HG02938 (cell line): Measurements from ENCODE around the gene GAK.
"Not testable (repeated sequence)": the region's sequence is repeated elsewhere in the genome, so short reads cannot be mapped to it uniquely, and the experiment has no call there.

ENCODE experiments used
- ATAC-seq: cut with Tn5 transposase; IDR thresholded peaks from one replicate; pipeline ENCODE4 v1.9.1; 2021; ENCODE audit warnings: mild to moderate bottlenecking, moderate library complexity; ENCODE audit not compliant: unreplicated experiment

GAK gene

DNA sequence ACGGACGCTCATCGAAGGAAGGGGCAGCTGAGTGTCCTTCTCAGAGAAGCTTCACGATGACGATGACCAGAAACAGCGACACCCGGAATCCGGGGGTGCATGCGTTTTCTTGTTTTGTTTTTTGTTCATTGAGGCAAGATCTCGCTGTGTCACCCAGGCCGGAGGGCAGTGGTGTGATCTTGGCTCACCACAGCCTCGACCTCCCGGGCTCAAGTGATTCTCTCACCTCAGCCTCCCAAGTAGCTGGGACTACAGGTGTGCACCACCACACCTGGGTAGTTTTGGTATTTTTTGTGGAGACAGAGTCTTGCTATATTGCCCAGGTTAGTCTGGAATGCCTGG lies 21.4 kb upstream of the GAK start:
- ATAC-seq: no peak

DNA sequence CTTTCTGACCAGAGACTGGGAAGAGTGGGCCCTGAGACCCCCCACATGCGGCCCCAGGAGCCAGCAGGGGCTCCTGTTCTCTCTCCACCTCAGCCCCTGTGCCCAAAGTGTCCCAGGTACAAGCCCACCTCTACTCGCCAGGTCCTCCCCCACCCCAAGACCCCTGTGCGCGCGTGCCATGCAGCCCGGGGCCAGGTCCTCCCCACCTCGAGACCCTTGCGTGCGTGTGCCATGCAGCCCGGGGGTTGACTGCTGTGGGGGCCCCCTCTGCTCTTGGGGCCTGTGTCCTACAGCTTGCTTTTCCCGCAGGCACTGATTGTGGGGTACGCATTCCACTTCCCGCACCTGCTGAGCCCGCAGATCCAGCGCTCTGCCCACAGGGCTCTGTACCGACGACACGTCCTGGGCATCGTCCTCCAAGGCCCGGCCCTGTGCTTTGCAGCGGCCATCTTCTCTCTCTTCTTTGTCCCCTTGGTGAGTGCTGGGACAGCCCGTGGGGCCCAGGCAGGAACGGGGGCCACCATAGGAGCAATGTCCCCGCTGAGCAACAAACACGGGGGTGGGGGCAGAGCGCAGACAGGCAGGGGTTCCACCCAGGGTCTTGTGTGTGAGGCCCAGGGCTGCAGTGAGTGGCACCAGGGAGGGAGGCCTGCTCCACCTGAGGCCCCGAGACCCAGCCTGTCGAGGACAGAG lies 20.9 kb upstream of the GAK start:
- no peak for ATAC-seq

DNA sequence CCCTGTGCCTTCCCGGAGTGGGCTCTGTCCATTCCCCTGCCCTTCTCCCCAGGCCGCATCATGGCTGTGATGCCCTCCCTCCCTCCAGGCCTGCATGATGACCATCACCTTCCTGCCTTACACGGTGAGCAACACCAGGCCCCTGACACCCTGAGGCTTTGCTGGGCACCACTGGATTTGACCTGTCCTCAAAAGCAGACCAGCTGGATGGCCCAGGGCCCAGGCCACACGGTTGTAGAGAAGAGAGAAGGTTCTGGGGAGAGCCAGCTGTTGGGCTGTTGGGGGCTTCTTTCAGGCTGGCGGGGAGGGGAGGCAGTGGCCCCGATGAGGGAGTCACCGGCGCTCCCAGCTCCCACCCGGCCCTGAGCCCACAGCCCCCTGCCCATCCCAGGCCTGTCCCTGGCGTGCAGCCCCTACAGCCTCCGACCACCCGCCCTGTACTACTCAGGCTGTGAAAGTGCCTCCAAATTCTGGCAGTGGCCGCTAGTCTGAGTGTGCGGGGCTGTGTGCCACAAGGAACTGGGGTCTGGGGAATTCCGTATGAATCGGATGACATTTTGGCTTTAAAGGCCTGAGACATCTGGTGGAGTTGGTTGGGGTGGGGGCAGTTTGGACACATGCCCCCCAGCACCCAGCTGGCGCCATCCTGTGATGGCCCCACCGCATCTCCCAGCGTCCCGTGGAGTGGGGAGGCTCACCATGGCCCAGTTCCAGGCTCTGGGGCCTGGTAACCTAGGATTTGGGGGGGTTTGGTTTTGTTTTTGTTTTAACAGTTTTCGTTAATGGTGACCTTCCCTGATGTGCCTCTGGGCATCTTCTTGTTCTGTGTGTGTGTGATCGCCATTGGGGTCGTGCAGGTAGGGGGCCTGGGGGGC lies 19.7 kb upstream of the GAK start:
- no peak for ATAC-seq

DNA sequence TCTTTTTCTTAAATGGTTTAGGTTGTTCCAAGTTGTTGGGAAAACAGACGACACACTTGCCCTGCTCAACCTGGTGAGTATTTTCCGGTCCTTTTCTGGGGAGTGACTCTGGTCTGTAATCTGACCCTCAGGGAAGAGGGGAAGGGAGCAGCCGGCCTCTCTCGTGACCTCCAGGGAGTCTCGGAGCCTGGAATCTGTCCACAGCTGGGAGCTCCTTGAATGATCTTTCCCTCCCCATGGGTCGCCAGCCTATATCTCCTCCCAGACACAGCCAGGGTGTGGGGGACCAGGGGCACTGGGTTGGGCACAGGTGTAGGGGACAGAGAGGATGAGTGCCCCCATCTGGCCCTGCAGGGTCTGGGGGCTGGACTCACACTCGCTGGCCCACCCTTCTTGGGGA lies 19.1 kb upstream of the GAK start:
- no peak for ATAC-seq

DNA sequence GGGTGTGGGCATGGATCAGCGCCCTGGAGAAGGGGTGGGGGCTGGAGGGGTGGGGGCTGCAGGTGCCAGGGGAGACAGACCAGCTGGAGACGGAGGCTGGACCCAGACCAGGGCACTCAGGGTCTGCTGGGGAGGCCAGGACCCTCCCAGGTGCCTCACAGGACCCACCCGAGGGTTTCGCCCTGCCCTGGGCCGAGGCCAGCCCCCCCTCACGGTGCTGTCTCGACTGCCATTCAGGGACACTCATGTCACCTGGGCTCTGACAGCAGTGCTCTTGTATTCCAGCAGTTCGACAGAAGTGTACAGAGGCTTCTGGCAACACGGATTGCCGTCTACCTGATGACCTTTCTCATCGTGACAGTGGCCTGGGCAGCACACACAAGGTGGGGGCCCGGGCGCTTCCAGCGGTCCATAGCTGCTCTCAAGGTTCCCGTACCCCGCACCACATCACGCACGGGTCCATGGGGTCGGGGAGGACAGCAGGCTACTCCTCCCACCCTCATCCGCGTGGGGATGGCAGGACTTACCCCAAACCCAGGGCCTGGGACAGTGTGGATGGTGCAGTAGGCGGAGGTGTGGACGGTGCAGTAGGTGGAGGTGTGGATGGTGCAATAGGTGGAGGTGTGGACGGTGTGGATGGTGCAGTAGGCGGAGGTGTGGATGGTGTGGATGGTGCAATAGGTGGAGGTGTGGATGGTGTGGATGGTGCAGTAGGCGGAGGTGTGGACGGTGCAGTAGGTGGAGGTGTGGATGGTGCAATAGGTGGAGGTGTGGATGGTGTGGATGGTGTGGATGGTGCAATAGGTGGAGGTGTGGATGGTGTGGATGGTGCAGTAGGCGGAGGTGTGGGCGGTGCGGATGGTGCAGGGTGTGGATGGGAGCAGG lies 18.3 kb upstream of the GAK start:
- ATAC-seq: no peak

DNA sequence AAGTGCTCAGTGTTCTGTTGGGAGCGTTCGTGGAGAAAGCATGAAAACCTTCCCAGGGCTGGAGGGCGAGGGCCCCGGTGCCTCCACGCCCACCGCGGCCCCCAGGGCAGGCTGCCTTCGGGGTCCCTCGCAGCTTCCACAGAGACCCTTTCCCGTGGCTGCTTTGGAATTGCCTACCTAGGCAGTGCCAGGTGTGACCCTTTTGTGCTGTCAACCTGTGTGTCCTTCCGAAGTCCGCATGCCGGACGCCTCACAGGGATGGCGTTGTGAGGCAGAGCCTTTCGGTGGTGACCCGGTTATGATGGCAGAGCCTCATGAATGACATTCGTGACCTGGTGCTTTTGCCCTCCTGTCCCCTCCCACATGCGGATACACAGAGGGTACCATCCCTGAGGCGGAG lies 17.5 kb upstream of the GAK start:
- ATAC-seq: no peak

DNA sequence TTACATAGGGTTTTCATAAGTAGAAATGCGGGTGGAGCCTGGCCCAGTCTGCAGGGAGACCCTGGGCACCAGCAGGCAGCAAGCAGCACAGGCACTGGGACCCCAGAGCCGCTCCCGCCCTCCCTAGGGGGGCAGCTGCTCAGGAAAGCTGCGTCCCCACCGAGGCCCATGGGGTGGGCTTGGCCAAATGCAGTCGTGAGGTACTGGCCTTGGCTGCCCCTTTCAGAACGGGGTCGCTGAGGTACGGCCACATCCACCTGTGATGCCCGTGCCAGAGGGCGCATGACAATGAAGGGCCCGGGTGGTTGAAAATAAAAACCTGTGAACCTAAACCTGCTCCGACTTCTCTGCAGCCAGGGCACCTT lies 16.8 kb upstream of the GAK start:
- ATAC-seq: no peak

DNA sequence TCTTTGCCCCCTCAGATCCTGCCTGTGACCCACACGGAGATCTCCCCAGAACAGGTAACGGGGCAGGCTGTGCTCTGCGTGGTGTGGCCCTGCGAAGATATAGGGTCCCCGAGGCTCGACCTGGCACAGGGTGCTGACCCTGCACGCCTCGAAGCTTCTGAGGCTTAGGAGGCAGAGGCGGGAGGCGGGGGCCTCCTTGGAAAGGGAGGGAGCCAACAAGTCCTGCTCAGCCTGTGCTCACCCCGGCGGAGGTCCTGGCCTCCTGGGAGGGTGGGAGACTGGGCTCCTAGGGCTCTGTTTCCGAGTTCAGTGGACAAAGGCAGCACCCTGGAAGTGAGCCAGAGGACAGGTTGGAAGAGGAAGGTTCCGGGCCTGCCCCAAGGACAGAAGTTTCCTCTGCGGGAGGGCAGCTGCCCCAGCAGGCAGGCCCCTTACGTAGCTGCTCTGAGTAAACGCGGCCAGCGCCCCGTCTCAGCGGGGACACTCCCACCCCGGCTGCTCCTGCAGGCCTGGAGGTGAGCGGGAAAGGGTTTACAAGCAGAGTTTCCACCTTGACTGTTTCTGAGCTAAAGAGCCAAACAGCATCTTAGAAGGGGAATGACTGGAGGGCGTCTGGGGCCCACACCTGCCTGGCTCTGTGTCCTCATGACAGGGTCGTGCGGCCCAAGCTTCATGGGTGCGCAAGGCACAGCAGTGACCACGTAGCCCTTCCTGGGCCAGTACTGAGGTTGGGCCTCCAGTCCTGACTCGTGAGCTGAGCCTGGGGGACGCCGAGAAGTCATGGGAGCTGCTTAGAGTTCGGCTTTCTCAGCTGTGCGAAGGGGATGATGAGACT lies 16.2 kb upstream of the GAK start:
- ATAC-seq: no peak

DNA sequence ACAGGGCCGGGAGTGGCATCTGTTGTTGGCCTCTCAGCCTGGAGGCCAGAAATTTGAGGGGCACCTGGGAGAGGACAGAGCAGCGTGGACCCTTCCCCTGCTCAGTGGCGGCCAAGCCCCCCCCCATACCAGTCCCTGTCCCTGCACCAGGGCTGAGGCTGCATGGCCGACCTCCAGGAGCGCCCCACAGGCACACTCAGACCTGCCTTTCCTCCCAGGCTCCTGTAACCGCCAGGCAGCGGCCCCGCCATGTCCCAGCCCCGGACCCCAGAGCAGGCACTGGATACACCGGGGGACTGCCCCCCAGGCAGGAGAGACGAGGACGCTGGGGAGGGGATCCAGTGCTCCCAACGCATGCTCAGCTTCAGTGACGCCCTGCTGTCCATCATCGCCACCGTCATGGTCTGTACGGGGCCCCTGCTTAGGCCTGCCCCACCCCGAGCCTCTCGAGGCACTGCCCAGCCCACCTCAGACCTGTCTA lies 15.4 kb upstream of the GAK start:
- no peak for ATAC-seq

DNA sequence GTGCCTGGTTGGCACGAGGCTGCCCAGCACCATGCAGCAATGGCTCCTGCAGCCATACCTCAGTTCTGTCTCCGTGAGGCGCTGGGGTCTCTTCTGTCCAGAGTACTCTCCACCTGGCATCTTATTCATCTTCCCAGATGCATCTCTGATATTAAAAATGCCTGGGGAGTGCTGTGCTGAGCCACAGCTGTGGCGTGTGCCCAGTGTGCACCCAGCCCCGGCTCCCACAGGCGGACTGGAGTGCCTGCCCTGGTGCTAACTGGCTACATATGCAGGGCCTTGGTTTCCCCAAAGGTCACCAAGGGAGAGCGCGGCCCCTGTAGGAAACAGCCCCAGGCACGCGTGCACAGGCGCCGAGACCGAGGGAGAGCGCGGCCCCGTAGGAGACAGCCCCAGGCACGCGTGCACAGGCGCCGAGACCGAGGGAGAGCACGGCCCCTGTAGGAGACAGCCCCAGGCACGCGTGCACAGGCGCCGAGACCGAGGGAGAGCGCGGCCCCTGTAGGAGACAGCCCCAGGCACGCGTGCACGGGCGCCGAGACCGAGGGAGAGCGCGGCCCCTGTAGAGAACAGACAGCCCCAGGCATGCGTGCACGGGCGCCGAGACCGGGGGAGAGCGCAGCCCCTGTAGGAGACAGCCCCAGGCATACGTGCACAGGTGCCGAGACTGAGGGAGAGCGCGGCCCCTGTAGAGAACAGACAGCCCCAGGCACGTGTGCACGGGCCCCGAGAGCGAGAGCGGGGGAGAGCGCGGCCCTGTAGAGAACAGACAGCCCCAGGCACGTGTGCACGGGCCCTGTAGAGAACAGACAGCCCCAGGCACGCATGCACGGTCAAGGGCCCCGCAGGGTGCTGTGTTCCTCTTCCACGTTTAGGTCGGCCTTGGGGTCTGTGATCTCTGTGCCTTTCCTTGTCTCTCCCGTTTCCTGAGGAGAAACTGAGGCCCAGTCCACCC lies 14.7 kb upstream of the GAK start:
- ATAC-seq: no peak

DNA sequence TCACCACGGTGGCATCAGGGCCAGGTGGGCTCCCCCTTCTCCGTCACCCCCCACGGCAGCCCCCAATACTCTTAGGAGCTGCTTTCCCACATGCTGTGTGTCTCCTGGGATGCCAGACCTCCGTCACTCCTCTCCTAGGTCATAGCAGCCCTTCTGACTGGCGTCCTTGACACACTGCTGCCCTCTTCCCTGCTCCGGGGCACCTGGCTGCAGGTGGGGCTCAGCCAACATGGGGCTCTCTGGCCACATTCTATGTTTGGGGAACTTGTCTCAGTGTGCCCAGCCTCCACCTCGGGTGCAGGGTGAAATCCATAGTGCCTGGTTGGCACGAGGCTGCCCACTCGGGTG lies 14.0 kb upstream of the GAK start:
- no peak for ATAC-seq

DNA sequence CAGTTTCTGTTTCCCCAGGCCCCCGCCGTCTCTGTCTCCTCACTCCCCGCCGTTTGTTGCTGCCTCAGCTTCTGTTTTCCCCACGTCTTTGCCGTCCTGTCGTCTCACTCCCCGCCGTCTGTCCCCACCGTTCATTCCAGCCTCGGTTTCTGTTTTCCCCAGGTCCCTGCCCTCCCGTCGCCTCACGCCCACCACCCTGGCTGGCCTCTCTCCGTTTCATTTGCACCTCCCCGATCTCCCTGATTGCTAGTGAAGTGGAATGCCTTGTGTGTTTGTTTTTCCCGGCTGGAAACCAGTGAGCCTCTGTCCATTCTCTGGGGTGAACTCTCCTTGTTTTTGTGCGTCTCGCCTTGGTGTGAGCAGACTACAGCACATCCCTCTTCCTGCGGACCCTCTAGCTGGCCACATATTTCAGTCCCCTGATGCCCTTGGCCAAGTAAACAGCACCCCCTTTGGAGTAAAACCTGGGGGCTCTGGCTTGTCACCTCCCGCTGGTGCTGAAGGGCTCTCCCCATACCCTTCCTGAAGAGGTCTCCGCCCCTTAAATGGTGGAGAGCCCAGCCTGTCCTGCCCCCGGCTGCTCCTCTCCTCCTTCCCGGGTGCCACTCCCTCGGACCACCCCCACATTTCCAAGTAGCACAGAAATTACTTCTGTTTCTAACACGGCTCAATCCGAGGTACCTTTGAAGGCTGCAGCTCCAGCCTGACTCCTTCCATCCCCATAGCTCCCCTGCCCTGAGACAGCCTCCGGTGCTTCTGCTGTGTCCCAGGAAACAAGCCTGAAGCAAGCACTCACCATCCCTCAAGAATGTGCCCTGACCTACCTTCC lies 13.4 kb upstream of the GAK start:
- no peak for ATAC-seq

DNA sequence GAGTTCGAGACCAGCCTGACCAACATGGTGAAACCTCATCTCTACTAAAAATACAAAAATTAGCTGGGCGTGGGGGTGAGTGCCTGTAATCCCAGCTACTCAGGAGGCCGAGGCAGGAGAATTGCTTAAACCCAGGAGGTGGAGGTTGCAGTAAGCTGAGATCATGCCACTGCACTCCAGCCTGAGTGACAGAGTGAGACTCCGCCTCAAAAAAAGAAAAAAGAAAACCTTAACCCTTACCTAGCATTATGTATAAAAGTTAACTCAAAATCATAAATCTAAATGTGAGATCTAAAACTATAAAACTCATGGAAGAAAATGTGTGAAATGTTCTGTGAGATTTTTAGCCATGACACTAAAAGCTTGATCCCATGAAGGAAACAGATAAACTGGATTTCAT lies 7.4 kb upstream of the GAK start:
- not testable (repeated sequence) for ATAC-seq

DNA sequence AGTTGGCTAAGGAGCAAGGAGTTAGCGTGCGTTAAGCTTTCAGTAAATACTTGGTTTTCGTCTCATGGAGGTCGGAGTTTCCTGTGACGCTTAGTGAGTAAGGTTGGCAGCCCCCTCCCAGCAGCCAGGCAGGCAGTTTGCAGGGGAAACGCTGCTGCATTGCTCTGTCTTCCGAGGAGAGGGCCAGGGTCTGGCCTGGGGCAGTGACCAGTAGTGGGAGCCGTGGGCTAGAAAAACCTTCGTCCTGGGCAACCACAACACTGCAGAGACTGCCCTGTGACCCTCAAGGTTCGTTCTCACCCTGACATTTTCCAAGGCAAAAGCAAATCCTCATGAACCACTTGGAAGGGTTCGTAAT lies 576 bp upstream of the GAK start:
- ATAC-seq: no peak

DNA sequence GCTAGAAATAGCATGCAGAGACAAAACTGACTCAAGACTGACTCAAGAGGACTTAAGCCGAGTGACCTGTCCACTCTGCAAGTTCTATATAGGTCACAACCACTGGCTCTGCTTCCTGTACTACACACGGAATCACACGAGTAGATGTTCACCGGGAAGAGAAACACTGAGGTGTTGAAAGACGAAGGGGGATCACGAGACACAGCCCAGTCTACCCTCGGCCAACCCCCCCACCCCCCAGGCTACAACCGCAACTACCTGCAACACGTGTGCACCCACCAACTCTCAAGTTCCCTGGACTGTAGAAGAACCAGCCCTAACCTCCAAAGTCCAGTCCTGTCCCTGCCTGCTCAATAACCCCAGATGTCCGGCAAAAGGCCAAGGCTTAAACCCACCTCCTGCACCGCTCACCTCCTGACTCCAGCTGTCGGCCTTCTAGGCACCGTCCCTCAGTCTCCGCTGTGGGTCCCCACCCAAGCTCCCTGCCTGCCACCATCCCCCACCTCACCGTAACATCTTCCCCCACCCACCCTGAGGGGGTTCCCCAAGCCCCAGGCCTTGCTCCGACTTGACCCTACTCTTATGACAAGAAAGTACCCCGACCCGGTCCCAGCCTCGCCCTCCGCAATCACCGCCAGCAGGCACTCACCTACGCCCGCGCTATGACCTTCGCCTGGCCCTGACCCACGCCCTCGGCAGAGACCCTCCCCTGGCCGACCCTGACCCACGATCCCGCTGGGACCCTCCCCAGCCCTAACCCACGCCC lies 739 bp downstream of the GAK start:
- peak; percentile 7 for ATAC-seq

DNA sequence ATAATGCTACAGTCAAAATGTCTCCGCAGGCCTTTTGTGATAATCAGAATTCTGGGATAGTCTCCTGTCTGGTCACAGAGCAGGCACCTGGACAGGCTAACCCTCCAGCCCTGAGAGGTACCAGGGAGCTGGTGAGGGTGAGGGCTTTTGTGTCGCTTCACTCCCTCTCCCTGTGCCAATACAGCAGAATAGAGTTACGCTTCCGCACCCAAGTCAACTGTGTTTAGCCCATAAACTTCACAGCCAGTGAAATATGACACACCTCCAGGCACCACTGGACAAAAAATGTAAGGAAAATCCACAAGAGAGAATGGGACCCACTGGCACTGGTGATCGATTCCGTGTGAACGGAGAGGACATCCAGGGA lies 1.3 kb downstream of the GAK start:
- ATAC-seq: no peak

DNA sequence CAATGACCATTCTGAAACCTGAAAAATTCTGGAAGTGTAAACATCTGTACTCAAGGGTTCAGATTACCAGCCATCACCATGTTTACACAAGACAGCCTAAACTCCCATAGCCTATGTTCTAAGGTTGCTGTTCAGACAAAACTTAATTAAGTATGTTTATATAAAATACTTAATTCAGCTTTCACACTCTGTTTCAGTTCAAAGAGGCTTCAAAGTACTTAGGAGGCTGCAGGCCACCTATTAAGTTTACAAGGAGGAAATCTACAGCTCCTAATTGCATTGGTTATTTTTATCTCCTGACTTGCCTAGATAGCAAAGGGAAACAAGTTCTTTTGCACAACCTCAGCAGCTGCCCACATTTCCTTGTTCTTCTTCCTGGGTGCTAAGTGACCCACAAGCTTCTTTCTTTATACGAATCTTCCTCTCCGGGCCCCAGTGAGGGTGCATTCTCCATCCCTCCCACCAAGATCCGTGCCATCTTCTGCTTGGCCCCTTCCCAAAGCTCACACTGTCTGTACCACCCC lies 2.0 kb downstream of the GAK start:
- ATAC-seq: no peak
